HEK293T (cell line): ENCODE results near the gene ATG9A.

Experiments used
- CTCF ChIA-PET: fragments of 350-600 bp; formaldehyde crosslinking; extraction: SDS; loops from one replicate; lab custom pipeline; 2021; ENCODE audit warnings: antibody characterized with exemption, inconsistent platforms; lab: Yijun Ruan, JAX
- POLR2A ChIA-PET: fragments of 350-600 bp; formaldehyde crosslinking; extraction: SDS; loops from one replicate; lab custom pipeline; 2020; ENCODE audit warnings: antibody characterized with exemption, inconsistent platforms; lab: Yijun Ruan, JAX
- DNase-seq: peaks from one replicate; pipeline ENCODE4 v3.0.0; 2012; ENCODE audit warnings: mixed read lengths; ENCODE audit errors: extremely low spot score
- ARNT ChIP-seq: fragments of 450-650 bp; IDR thresholded peaks from 2 replicates; pipeline ENCODE4 v1.6.1; 2017; ENCODE audit warnings: mild to moderate bottlenecking
- BHLHE40 ChIP-seq: fragments of 450-650 bp; IDR thresholded peaks from 2 replicates; pipeline ENCODE4 v1.6.1; 2016; ENCODE audit warnings: mild to moderate bottlenecking, moderate library complexity, borderline replicate concordance
- CTBP1 ChIP-seq: fragments of 450-650 bp; IDR thresholded peaks from 2 replicates; pipeline ENCODE4 v1.6.1; 2016; ENCODE audit warnings: borderline replicate concordance
- ELF4 ChIP-seq: fragments of 450-650 bp; IDR thresholded peaks from 2 replicates; pipeline ENCODE4 v1.6.1; 2017; ENCODE audit warnings: antibody characterized with exemption
- FOXA1 ChIP-seq: fragments of 450-650 bp; IDR thresholded peaks from 2 replicates; pipeline ENCODE4 v1.6.1; 2016; ENCODE audit warnings: mild to moderate bottlenecking
- FOXK2 ChIP-seq: fragments of 450-650 bp; IDR thresholded peaks from 2 replicates; pipeline ENCODE4 v1.6.1; 2016; ENCODE audit warnings: mild to moderate bottlenecking
- FOXM1 ChIP-seq: fragments of 450-650 bp; IDR thresholded peaks from 2 replicates; pipeline ENCODE4 v1.6.1; 2017; ENCODE audit warnings: mild to moderate bottlenecking, borderline replicate concordance
- HDGF ChIP-seq: fragments of 450-650 bp; IDR thresholded peaks from 2 replicates; pipeline ENCODE4 v1.6.1; 2017; ENCODE audit warnings: antibody characterized with exemption, borderline replicate concordance
- L3MBTL2 ChIP-seq: fragments of 450-650 bp; conservative IDR thresholded peaks from 2 replicates; pipeline ENCODE4 v1.6.1; 2016; ENCODE audit warnings: mild to moderate bottlenecking
- LEF1 ChIP-seq: fragments of 450-650 bp; IDR thresholded peaks from 2 replicates; pipeline ENCODE4 v1.6.1; 2017; ENCODE audit warnings: mild to moderate bottlenecking, borderline replicate concordance
- NFRKB ChIP-seq: fragments of 450-650 bp; IDR thresholded peaks from 2 replicates; pipeline ENCODE4 v1.6.1; 2016; ENCODE audit warnings: mild to moderate bottlenecking, moderate library complexity
- SP1 ChIP-seq: fragments of 450-650 bp; IDR thresholded peaks from 2 replicates; pipeline ENCODE4 v1.6.1; 2017
- SUZ12 ChIP-seq: fragments of 450-650 bp; IDR thresholded peaks from 2 replicates; pipeline ENCODE4 v1.6.1; 2016; ENCODE audit warnings: mild to moderate bottlenecking
- TARDBP ChIP-seq: fragments of 450-650 bp; IDR thresholded peaks from 2 replicates; pipeline ENCODE4 v1.6.1; 2016
- ZNF384 ChIP-seq: fragments of 450-650 bp; IDR thresholded peaks from 2 replicates; pipeline ENCODE4 v1.6.1; 2016
- TF ChIP-seq, protein P1 (sequence below): fragments of 450-650 bp; IDR thresholded peaks from 2 replicates; pipeline ENCODE4 v1.6.1; 2016

The ATG9A gene

GRCh38 chr2:219254590-219255201, 25.3 kb upstream of the ATG9A start:
- TF ChIP-seq SUZ12 (no peak), SP1 (no peak), HDGF (no peak), FOXA1 (no peak), BHLHE40 (no peak), ELF4 (no peak), ZNF384 (no peak), FOXM1 (no peak), LEF1 (no peak), L3MBTL2 (no peak), ARNT (no peak), NFRKB (no peak), FOXK2 (no peak), CTBP1 (no peak)
- CTCF ChIA-PET: interaction anchor here (0.9 to 2.2 kb wide), 3 partner anchors 10 to 40 kb away, joined by 4 to 7 read pairs (median 7); partner anchors contain the start of genes GLB1L and STK16
- POLR2A ChIA-PET: interaction anchor here (3.9 kb wide), 1 partner anchor 9 kb away, joined by 28 read pairs; the partner anchor contains the start of genes GLB1L and STK16
- DNase-seq: no peak

DNA sequence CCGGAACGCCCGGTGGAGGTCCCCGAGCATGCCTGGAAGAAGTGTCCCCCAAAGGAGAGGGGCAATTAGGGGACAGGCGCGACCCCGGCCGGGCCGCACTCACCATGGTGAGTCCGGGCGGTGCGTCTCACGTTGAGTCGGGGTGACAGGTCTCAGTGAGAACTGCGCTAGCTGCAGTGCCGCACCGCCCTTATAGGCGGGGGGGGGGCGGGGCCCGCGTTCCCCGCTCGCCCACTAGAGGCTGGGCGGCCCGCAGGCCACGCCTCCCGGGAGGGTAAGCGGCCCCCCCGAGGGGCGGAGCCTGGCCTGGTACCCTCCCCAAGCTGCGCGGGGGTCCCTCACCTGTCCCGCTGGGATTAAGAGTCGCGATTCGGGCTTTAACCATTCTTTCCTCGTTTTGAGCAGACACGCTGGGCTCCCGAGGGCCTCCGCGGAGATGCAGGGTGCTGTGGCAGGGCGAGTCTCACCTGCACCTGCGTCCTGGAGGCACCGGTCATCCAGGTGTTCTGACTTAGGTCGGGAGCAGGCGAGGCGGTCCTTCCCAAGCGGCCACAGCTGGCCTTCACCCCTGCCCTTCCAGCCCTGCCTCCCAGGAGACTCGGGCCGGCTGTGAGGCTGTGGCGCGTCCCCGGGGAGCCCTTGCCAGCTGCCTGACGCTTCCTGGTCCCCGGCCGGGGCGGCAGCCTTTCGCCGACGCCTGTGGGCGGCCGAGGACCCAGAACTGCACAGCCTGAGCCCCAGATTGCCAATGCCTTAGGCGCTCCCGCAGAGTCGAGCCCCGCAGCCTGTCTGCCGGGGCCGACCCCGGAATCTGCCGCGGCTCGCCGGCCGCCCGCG, 24.5 kb upstream of the ATG9A start, which contains the start of gene TUBA4A:
TUBA4A (minus strand) TSS at position 166 of the 837 bp plus-strand sequence; CDS start at position 106, 60 bp downstream.
- POLR2A ChIA-PET: interaction anchor here (3.9 kb wide), 1 partner anchor 8 kb away, joined by 28 read pairs; the partner anchor contains the start of genes GLB1L and STK16
- CTCF ChIA-PET: interaction anchor here (0.9 to 2.2 kb wide), 3 partner anchors 9 to 41 kb away, joined by 4 to 7 read pairs (median 7); partner anchors contain the start of genes GLB1L and STK16
- peak; percentile 90 for DNase-seq
- TF ChIP-seq L3MBTL2 (no peak; the same call in 1 of the 2 replicates), NFRKB (no peak), ARNT (no peak)

GRCh38 chr2:219252900-219253752, 23.7 kb upstream of the ATG9A start, which contains the start of gene TUBA4B:
Gene TUBA4B (plus strand): TSS chr2:219253243. CDS start chr2:219253408, 165 bp downstream.
- ChIA-PET POLR2A (interaction anchor here (0.6 to 3.9 kb wide), 3 partner anchors 8 to 126 kb away, joined by 3 to 28 read pairs (median 5); partner anchors contain the start of genes ANKZF1, ATG9A, GLB1L and STK16), CTCF (interaction anchor here (0.5 to 0.6 kb wide), 2 partner anchors 8 to 288 kb away, joined by 3 read pairs; no protein-coding TSS in a partner anchor)
- no peak for DNase-seq
- TF ChIP-seq L3MBTL2 (0 out of 2 replicates have a peak, but pooled peaks have one; percentile 44), TARDBP (no peak), CTBP1 (no peak), ELF4 (no peak), SUZ12 (no peak), HDGF (no peak)

GRCh38 chr2:219252570-219252899, 23.1 kb upstream of the ATG9A start:
- ChIA-PET POLR2A (interaction anchor here (0.6 to 1.6 kb wide), 2 partner anchors 23 to 126 kb away, joined by 3 to 5 read pairs; partner anchors contain the start of genes ANKZF1 and ATG9A), CTCF (interaction anchor here (0.5 to 1.6 kb wide), 3 partner anchors 9 to 289 kb away, joined by 3 to 5 read pairs (median 3); no protein-coding TSS in a partner anchor)
- TF ChIP-seq FOXA1 (no peak), SUZ12 (no peak), NFRKB (no peak), L3MBTL2 (no peak), BHLHE40 (no peak), HDGF (no peak), FOXK2 (no peak), ARNT (no peak), TARDBP (no peak), FOXM1 (no peak), ELF4 (no peak), SP1 (no peak), ZNF384 (no peak), LEF1 (no peak), CTBP1 (no peak)
- TF ChIP-seq, protein P1, sequence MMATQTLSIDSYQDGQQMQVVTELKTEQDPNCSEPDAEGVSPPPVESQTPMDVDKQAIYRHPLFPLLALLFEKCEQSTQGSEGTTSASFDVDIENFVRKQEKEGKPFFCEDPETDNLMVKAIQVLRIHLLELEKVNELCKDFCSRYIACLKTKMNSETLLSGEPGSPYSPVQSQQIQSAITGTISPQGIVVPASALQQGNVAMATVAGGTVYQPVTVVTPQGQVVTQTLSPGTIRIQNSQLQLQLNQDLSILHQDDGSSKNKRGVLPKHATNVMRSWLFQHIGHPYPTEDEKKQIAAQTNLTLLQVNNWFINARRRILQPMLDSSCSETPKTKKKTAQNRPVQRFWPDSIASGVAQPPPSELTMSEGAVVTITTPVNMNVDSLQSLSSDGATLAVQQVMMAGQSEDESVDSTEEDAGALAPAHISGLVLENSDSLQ: no peak
- DNase-seq: no peak

DNA sequence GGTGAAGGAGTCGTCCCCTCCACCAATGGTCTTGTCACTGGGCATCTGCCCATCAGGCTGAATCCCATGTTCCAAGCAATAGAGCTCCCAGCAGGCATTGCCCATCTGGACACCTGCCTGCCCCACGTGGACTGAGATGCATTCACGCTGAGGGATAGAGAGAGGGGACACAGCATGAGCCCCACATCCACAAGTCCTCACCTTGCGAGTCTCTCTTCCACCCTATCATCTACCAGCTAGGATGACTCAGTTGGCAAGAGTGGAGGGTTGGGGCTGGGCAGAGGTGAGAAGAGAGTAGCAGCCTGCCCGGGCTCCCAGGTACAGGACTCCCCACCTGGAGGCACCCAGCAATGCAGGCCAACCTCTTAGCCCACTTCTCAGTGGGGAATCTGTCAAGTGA, 22.6 kb upstream of the ATG9A start:
- CTCF ChIA-PET: interaction anchor here (1.6 kb wide), 1 partner anchor 43 kb away, joined by 5 read pairs; no protein-coding TSS in a partner anchor
- POLR2A ChIA-PET: interaction anchor here (0.9 to 1.6 kb wide), 3 partner anchors 9 to 22 kb away, joined by 3 to 6 read pairs (median 5); partner anchors contain the start of genes ANKZF1 and ATG9A
- no peak for DNase-seq
- TF ChIP-seq ARNT (no peak), TARDBP (no peak), LEF1 (no peak), BHLHE40 (no peak)
- TF ChIP-seq, protein P1: no peak
